OCI-LY3 (cell line): ENCODE measurements around the gene IFRD2.

Source experiments
- H2AFZ ChIP-seq: fragments of 200-600, 300-600 bp; shearing (Covaris generic); 2 replicates; pipeline ENCODE4 v1.6.0; 2014; ENCODE audit warnings: antibody characterized with exemption, low read depth, low read length
- H3K27ac ChIP-seq: fragments of 200-600, 300-600 bp; sonication (generic); 2 replicates; pipeline ENCODE4 v1.5.1; 2014; ENCODE audit warnings: mild to moderate bottlenecking, low read length, moderate library complexity, mixed read lengths
- H3K27me3 ChIP-seq: fragments of 200-600, 300-600 bp; sonication (generic); 2 replicates; pipeline ENCODE4 v1.6.1; 2014; ENCODE audit warnings: low read depth, low read length, mixed read lengths
- H3K36me3 ChIP-seq: fragments of 200-600, 300-600 bp; sonication (generic); replicated peaks from 2 replicates; pipeline ENCODE3; 2014; ENCODE audit warnings: low read depth, low read length, mixed read lengths
- H3K4me1 ChIP-seq: fragments of 300-600, 200-600 bp; sonication (generic); 2 replicates; pipeline ENCODE4 v1.6.1; 2014; ENCODE audit warnings: low read length, mixed read lengths
- H3K4me2 ChIP-seq: fragments of 200-600, 300-600 bp; sonication (generic); 2 replicates; pipeline ENCODE4 v1.6.1; 2014; ENCODE audit warnings: low read length, mixed read lengths
- H3K4me3 ChIP-seq: fragments of 300-600, 200-600 bp; sonication (generic); 2 replicates; pipeline ENCODE4 v1.5.1; 2014; ENCODE audit warnings: antibody characterized with exemption, mild to moderate bottlenecking, low read length, moderate library complexity
- H3K79me2 ChIP-seq: fragments of 300-600, 200-600 bp; shearing (Covaris generic); 2 replicates; pipeline ENCODE4 v1.6.1; 2014; ENCODE audit warnings: mild to moderate bottlenecking, low read length, mixed read lengths
- H3K9ac ChIP-seq: fragments of 300-600, 200-600 bp; shearing (Covaris generic); 2 replicates; pipeline ENCODE4 v1.6.0; 2014; ENCODE audit warnings: mild to moderate bottlenecking, low read length, moderate library complexity
- H3K9me3 ChIP-seq: fragments of 200-600, 300-600 bp; shearing (Covaris generic); 2 replicates; pipeline ENCODE4 v1.6.1; 2014; ENCODE audit warnings: low read length, mixed read lengths; ENCODE audit not compliant: insufficient read depth
- H4K20me1 ChIP-seq: fragments of 200-600, 300-600 bp; sonication (generic); 2 replicates; pipeline ENCODE4 v1.6.1; 2016; ENCODE audit warnings: low read length, mixed read lengths; ENCODE audit not compliant: insufficient read depth
- EZH2phosphoT487 ChIP-seq: fragments of 200-600 bp; shearing (Covaris generic); IDR thresholded peaks from 2 replicates; pipeline ENCODE4 v1.6.1; 2018; ENCODE audit warnings: antibody characterized with exemption, mixed run types, low read depth
- TF ChIP-seq, protein P1 (sequence below): fragments of 200-600, 300-600 bp; sonication (generic); IDR thresholded peaks from 2 replicates; pipeline ENCODE4 v1.5.1; 2014; ENCODE audit warnings: antibody characterized with exemption, low read length, low read depth

The IFRD2 gene

GRCh38 chr3:50256978-50257890 is 35.0 kb downstream of the IFRD2 start:
- Histone ChIP-seq H3K36me3 (peaks cover 60% of the 10 kb centered on the region), H3K79me2 (no peaks in the 10 kb centered on the region), H3K27ac (no peak overlapping the region)

DNA sequence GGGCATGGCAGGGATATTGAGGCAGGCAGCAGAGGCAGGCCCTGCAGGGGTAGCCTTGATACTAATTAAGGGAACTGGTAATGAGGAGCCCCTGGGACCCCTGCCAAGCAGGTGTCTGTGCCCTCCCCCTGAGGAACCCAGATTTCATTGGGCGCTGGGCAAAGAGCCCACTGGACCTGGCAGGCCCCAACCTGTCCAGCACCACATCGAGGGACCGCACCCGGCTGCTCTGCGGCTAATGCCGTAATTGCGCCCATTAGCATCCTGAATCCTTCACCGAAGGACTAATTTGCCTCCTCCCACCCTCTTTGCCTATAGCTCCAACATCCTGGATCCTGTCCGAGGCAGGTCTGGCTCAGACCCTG is 37.0 kb downstream of the IFRD2 start:
- H3K4me3 ChIP-seq, result no peak overlapping the region
- no peak overlapping the region for H2AFZ ChIP-seq
- H3K36me3 ChIP-seq, result peaks cover 71% of the 10 kb centered on the region
- H3K27ac ChIP-seq, result no peak overlapping the region
- peaks cover 3% of the 10 kb centered on the region; the same call in 1 of the 2 replicates for H3K4me1 ChIP-seq
- H3K4me2 ChIP-seq, result no peak overlapping the region
- H3K9ac ChIP-seq, result no peak overlapping the region
- peaks cover 12% of the 10 kb centered on the region for H3K79me2 ChIP-seq
- H3K9me3 ChIP-seq, result 0 out of 2 replicates have a peak, but pooled peaks cover 6% of the 10 kb centered on the region
- TF ChIP-seq EZH2phosphoT487, result no peak
- TF ChIP-seq, protein P1, sequence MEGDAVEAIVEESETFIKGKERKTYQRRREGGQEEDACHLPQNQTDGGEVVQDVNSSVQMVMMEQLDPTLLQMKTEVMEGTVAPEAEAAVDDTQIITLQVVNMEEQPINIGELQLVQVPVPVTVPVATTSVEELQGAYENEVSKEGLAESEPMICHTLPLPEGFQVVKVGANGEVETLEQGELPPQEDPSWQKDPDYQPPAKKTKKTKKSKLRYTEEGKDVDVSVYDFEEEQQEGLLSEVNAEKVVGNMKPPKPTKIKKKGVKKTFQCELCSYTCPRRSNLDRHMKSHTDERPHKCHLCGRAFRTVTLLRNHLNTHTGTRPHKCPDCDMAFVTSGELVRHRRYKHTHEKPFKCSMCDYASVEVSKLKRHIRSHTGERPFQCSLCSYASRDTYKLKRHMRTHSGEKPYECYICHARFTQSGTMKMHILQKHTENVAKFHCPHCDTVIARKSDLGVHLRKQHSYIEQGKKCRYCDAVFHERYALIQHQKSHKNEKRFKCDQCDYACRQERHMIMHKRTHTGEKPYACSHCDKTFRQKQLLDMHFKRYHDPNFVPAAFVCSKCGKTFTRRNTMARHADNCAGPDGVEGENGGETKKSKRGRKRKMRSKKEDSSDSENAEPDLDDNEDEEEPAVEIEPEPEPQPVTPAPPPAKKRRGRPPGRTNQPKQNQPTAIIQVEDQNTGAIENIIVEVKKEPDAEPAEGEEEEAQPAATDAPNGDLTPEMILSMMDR, result no peak
- H4K20me1 ChIP-seq, result peaks cover 35% of the 10 kb centered on the region
- H3K27me3 ChIP-seq, result no peaks in the 10 kb centered on the region

More at GRCh38 chr3:50256978-50257890, 35.0 kb downstream of the IFRD2 start:
- Histone ChIP-seq H3K4me2 (no peak overlapping the region), H3K27me3 (no peaks in the 10 kb centered on the region), H2AFZ (no peak overlapping the region), H3K9me3 (0 out of 2 replicates have a peak, but pooled peaks cover 6% of the 10 kb centered on the region), H3K4me1 (peaks cover 13% of the 10 kb centered on the region), H3K9ac (no peak overlapping the region), H4K20me1 (peaks cover 17% of the 10 kb centered on the region), H3K4me3 (no peak overlapping the region)
- TF ChIP-seq, protein P1, result peak; percentile 39
- TF ChIP-seq EZH2phosphoT487, result no peak

- peaks cover 40% of the 10 kb centered on the region for H4K20me1 ChIP-seq
- peaks cover 71% of the 10 kb centered on the region for H3K36me3 ChIP-seq
- TF ChIP-seq, protein P1, result no peak
- no peak for TF ChIP-seq EZH2phosphoT487
- peaks cover 17% of the 10 kb centered on the region for H3K79me2 ChIP-seq
- no peak overlapping the region for H3K4me3 ChIP-seq
- no peak overlapping the region for H3K4me2 ChIP-seq
- 0 out of 2 replicates have a peak, but pooled peaks cover 6% of the 10 kb centered on the region for H3K9me3 ChIP-seq
- H3K27ac ChIP-seq, result no peak overlapping the region
- H3K9ac ChIP-seq, result no peak overlapping the region
- H3K4me1 ChIP-seq, result peaks cover 2% of the 10 kb centered on the region; the same call in 1 of the 2 replicates
- H2AFZ ChIP-seq, result no peak overlapping the region
- no peaks in the 10 kb centered on the region for H3K27me3 ChIP-seq
These were observed 37.5 kb downstream of the IFRD2 start for GRCh38 chr3:50254577-50255250.

- Histone ChIP-seq H3K4me3 (no peak overlapping the region), H3K4me1 (peaks cover 9% of the 10 kb centered on the region), H3K36me3 (peaks cover 55% of the 10 kb centered on the region), H4K20me1 (peaks cover 74% of the 10 kb centered on the region), H3K4me2 (no peak overlapping the region), H2AFZ (no peak overlapping the region), H3K9me3 (no peaks in the 10 kb centered on the region), H3K27ac (no peak overlapping the region), H3K27me3 (no peaks in the 10 kb centered on the region), H3K9ac (no peak overlapping the region), H3K79me2 (peaks cover 51% of the 10 kb centered on the region)
- TF ChIP-seq, protein P1, result no peak
- no peak for TF ChIP-seq EZH2phosphoT487
These were observed 41.0 kb downstream of the IFRD2 start for GRCh38 chr3:50251220-50251619.
